HG03175 (cell line): ENCODE results near the gene FEN1.

ENCODE experiments used
- ATAC-seq: cut with Tn5 transposase; IDR thresholded peaks from one replicate; pipeline ENCODE4 v1.9.1; 2021; ENCODE audit warnings: mild to moderate bottlenecking, moderate library complexity; ENCODE audit not compliant: unreplicated experiment

The FEN1 gene

DNA sequence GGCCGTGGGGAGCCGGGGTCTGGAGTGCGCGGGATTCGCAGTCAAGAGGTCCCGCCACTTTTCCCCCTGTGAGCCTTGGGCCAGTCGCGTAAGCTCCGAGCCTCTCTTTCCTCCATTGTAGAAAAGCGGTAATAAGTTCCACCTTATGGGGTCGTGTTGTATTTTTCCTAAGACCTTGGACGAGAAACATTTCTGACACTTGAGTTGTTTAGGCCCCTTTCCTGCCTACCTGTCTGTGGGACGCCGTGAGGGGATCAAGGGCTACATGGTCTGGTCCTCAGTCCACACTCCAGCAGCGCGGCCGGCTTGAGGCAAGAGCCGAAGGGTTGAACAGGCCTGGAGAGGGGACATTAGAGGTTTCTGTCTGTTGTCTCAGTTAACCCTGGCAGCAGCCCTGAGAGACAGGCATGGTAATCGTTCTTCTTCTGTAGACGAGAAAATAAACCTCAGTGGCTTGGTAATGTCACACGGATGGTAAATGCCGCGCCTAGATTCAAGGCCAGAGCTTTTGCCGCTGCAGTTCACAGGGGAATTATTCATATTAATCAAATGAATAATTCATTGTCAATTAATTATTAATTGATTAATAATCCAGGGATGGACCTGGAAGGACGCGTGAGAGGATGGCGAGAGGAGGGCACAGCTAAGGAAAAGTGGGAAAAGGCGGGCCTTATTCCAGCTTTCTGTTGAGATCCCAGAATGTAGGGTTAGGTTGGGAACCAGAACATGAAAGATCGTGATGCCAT, 545 bp downstream of the FEN1 start:
- ATAC-seq: peak; percentile 20

DNA sequence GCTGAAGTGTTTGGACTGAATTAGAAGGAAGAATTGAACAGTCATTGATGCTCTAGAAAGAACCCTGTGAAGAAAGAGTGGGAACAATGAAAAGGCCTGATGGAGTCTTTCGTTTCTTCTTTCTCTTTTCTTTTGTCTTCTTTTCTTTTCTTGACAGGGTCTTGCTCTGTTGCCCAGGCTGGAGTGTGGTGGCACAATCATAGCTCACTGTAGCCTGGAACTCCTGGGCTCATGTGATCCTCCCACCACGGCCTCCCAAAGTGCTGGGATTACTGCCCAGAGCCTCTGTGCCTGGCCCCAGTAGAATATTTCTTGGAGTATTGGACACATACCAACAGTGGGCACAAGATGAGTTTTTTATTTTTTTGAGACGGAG, 1.1 kb downstream of the FEN1 start:
- ATAC-seq: no peak

DNA sequence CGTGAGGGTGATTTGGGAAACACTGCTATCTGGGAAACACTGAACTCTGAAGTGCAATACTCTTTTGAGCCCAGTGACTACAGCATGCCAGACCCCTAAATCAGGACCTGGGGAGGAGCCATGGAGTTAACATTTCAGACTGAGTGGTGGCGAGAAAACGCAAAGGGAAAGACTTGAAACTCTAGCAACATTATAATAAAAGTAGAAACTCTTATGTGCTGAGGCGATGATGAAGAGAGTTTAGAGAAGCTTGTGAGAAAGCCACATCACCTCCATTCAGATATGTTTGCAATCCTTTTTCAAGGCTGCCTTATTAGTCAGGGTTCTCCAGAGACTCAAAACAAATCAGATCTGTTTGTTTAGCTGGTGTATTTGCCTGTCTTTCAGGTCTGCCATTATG, 1.9 kb downstream of the FEN1 start:
- no peak for ATAC-seq

DNA sequence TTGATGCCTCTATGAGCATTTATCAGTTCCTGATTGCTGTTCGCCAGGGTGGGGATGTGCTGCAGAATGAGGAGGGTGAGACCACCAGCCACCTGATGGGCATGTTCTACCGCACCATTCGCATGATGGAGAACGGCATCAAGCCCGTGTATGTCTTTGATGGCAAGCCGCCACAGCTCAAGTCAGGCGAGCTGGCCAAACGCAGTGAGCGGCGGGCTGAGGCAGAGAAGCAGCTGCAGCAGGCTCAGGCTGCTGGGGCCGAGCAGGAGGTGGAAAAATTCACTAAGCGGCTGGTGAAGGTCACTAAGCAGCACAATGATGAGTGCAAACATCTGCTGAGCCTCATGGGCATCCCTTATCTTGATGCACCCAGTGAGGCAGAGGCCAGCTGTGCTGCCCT, 2.7 kb downstream of the FEN1 start:
- ATAC-seq: no peak

DNA sequence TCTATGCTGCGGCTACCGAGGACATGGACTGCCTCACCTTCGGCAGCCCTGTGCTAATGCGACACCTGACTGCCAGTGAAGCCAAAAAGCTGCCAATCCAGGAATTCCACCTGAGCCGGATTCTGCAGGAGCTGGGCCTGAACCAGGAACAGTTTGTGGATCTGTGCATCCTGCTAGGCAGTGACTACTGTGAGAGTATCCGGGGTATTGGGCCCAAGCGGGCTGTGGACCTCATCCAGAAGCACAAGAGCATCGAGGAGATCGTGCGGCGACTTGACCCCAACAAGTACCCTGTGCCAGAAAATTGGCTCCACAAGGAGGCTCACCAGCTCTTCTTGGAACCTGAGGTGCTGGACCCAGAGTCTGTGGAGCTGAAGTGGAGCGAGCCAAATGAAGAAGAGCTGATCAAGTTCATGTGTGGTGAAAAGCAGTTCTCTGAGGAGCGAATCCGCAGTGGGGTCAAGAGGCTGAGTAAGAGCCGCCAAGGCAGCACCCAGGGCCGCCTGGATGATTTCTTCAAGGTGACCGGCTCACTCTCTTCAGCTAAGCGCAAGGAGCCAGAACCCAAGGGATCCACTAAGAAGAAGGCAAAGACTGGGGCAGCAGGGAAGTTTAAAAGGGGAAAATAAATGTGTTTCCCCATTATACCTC, 3.3 kb downstream of the FEN1 start:
- ATAC-seq: no peak

DNA sequence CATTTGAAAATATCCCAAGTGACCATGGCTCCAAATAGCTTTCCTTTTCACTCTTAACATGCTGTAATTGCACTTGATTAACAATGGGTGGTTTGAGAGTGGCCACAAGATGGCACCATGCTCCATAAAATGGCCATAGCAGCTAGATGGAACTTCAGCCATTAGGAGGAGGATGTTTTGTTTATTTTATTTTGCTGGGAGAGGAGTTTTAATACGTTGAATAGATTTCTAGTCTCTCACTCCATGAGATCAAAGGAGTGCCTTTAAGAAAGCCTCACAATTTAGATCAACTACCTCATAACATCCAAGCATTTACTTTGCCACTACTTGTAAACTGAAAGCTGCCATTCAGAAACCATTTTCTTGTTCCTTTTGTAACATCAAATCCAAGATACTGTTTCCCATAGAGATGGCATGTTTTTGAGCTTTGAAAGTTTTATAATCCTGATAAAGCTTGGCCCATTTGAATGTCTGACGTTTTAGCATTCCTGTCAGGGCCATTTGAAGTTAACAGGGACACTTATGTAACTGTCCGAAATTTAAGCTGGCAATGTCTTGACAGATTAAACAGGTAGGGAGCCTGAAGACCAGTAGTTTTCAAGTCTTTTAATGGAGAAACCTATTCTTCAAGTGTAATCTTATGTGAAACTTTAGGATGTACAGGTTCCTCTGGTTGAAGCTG, 4.7 kb downstream of the FEN1 start:
- ATAC-seq: no peak

DNA sequence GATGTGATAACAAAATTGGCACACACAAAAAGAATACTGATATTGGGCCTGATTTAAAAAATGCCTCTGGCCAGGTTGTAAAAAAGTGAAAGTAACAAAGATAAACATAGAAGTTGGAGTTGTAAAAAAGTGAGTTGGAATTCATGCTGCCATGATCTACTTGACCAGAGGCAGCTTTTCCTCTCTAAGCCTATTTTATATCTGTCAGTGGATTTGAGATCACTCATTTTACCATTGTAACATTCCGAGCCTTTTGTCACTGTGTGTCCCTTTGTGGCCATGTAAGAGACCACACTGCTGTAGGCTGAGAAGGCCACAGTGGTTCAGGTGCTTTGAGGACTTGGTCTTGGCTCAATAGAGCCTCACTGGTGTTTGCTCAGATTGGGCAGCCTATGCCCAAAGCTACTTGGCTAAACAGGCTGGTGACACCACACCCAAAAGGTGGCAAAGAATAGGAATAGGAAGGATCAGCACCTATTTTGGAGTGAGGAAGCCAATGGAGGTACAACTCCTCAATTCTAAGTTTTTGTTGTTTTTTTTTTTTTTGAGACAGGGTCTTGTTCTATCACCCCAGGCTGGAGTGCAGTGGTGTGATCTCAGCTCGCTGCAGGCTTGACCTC, 7.1 kb downstream of the FEN1 start:
- ATAC-seq: no peak

DNA sequence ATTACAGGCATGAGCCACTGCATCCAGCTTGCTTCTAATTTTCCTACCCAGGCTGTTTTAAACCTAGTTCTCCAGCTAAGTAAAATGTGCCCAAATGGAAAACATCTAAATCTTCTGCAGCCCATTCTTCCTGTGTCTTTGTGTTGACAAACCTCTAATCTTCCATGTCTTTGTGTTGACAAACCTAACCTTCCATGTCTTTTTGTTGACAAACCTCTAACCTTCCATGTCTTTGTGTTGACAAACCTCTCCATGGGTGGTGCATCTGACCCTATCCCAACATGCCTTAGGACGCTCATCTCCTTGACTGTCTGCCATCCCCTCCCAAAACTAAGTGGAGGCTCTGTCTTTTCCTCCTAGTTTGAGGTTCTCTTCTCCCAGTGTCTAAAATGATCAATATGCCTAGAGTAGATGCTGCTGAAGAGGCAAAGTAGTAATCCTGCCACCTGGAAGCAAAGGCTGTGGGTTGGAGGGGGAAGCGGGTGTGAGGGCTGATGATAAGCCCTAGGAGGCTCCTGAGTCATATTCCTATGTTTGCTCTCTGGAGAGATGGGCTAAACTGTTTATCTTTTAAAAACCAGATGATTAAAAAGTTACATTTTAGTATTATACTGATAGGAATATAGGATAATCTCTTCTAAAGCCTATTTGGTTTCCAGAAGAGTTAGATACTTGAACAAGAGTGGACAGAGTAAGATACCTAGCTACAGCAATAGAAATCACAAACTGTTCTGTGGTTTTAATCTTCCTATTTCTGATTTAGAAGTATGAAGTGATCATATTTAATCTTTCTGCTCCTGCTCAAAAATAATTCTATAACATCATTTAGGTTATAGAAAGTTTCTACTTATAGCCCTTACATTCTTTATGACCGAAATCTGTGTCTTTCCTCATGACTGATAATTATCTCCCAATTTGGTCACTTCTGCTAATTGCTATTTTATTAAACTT, 7.9 kb downstream of the FEN1 start:
- no peak for ATAC-seq

DNA sequence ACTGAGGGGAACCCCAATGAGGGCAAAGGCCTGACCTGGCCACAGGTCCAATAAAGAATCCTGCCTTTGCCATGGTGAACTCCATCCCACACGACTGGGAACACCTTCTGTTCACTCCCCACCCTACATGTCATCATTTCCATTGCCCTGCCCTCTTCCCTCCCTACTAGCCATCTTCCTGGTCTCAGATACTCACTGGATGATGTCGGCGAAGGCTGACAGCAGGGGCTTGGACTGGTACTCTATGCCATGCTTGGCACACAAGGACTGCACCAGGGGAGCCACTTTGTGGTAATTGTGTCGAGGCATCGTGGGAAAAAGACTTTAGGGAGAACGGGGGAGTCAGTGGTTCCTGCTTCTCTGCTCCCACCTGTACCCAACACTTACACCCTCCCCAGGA, 9.9 kb downstream of the FEN1 start:
- no peak for ATAC-seq

DNA sequence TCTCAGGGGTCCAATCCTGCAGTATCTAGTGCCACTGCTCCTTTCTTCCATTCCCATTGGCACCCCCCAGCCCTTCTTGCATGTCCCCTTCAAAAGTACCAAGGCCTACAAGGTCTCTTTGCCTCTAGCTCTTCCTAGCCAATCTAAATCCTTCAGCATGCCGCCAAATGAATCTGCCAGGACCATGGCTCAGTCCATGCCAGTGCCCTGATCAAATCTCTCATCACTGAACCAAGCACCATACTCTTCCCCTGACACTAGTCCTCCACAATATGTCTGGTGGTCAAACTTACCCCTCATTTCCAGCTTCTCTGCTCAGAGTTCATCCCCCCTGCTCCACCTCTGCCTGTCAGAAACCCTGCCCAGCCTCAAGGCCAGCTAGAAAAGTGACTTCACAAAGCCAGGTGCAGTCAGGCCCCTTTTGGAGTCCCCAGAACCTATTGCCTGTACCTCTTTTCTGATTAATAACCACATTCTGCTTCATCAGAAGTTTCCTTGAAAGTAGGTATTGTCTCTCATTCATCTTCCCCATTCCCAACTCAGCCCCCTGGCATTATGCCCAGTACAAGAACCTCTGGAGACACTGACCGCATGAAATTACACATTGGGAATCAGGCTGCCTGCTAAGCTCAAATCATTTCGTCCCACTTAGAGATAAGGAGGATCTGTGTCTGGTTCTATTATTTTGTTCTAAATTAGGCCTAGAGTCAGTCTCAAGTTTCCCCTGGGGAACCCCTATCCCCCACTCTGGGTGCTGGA, 11.4 kb downstream of the FEN1 start:
- ATAC-seq: no peak

DNA sequence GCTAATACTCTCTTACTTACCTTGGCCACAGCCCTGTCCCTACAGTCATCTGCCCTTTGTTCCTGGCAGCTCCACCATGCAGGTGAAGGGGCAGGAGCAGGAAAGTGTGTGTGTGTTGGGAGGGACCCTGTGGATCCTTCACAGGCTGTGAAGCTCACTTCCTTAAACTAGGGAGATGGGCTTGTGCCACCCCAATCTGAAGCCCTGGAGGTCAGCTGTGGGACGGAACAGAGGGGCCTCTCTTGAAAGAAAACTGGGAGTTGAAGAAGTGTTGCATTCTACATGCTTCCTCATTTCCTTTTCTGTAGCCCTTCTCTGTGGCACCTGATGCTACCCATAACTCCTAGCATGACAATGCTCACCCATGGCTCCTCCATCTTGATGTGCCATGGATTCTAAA, 12.4 kb downstream of the FEN1 start:
- ATAC-seq: no peak

DNA sequence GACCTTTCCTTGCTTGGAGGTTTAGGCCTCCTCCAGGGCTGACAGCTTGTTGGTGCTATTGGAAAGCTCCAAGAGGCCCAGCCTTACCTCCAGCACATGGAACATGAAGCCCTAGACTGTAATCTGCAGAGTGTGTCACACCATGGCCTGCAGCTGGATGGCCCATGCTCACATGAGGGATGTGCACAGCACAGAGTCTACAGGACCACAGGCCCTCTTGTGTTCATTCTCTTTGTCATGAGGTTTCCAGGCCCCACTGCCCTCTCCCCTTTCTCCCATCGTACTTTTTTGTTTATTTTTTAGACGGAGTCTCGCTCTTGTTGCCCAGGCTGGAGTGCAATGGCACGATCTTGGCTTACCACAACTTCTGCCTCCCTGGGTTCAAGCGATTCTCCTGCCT, 14.1 kb downstream of the FEN1 start:
- ATAC-seq: no peak

DNA sequence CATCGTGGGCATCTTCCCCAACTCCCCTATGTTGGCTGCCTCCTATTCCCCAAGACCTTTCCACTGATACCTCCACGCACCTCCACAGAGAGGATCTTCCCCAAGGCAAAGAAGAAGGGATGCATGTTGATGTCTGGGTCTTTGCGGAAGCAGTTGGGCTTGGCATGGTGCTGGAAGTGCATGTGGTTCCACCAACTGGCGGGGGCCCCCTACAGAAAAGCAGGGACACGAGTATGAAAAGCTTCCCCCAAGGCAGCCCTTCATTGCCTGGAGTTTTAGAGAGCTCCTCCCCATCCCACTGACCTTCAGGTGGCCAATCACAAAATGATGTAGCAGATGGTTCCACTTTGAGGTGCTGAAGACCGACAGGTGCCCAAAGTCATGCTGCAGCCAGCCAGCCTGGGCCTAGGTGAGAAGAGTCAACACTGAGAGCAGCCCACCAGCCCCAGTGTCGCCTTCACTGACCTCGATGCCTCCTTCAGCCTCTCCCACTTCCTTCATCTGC, 18.0 kb downstream of the FEN1 start:
- ATAC-seq: no peak

DNA sequence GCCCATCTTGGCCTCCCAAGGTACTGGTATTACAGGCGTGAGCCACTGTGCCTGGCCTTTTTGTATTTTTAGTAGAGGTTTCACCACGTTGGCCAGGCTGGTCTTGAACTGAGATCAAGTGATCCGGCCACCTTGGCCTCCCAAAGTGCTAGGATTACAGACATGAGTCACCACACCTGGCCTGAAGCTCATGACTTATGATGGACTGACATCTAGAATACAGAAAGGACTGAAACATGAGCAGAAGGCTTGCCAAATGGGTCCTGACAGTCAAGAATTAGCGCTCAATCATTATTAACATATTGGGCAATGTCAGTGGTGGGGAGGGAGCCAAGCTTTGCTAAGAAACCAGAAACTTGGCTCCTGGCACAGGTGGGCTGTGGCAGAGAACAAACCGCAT, 19.1 kb downstream of the FEN1 start:
- no peak for ATAC-seq

DNA sequence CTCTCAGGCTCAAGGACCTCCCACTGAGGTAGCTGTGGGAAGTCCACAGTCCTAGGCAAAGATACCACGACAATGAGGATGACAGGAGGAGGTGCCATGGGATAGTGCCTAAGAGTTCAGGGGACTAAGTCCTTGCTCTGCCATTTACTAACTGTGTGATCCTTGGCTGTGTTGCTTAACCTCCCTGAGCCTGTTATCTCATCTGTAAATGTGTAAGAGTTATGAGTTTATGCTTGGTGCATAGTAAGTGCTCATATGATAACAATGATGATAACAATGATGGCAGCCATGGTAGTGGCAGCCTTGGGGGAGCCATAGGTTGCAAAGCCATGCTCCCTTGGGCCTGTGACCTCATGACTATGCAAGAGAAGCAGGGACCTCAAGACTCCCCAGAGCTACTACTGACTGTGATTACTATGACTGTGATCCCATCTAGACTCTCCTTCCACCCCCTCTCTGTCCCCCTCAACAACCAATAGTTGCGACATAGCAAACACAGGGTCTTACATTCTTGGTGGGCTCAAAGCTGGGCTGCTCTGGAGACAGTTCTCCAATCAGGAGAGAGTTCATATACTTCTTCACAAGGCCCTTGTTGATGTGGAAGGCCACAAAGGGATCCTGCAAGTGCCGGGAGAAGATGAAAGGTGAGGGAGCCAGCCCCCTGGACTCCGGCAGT, 20.2 kb downstream of the FEN1 start:
- ATAC-seq: no peak

DNA sequence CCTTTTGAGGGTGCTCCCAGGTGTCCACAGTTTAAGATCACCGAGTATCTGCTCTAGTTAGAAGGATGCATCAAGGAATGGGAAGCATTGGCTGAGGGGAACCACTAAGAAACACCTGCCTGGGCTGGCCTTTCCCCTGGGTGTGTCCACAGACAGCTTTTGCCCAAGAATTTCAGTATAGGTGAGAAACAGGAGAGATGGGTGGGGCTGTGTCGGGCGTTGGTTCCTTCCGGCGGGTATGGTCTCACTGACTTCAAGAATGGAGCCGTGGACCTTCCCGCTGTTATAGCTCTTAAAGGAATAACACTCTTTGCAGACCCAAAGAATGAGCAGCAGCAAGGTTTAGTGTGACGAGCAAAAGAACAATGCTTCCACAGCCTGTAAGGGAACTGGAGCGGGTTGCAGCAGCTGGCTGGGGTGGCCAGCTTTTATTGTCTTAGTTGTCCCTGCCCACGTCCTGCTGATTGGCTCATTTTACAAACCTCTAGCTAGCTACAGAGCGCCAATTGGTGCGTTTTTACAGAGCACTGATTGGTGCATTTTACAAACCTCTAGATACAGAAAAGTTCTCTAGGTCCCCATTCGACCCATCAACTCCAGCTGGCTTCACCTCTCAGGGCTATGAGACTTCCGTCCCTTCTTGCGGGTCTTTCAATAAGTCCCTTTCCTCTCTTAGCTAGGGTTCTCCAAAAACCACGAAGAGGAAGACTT, 21.7 kb downstream of the FEN1 start:
- no peak for ATAC-seq

DNA sequence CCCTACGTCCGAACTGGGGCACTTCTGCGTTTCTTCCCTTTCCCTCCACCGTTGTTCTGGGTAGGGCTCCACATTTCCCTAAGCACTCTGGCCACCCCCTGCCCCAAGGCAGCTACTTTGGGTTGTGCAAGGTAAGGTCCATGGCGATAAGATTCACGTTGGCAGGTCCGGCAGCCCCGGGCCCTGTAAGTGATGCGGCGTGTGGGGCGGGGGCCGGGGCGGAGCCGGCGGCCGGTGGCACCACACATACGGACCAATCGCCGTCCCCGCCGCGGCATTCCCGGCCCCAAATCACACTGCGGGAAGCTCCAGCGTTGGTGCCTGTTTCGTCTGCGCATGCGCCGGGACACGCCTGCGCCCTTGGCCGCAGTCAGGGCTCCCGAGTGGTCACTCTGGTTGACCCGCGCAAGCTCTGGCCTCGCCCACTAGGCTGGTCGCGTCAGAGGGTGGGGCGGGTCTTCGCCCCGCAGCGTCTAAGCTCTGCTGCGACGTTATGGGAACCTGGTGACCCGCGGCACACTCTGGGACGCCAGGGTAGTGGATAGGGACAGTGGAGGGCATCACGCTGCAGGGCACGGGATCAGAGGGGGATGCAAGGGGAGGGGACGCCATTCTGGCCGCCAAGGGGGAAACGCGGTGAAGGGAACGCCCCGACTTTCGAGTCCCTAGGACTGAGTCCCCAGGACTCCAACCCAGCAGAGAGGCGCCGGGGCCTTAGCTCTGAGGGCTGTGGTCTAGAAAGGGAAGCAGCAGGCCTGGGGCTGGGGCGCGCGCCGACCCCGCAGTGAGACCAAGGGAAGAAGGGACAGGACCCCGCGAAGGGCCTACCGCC, 22.5 kb downstream of the FEN1 start:
- ATAC-seq: peak; percentile 47
